Right atrium auricular region (tissue), 2 donors: ENCODE results near the gene KLF2. TPM values are rescaled to one million over a fixed set of nuclear protein-coding genes. Genes with fewer than 3 reads are reported as not detected.

ENCODE experiments used
- total RNA-seq, 2 donors: library from RNA; depleted of rRNA; stranded (reverse); fragments of >200 nt; gene quantifications; one replicate each; pipeline ENCODE4 v1.1.0, GENCODE V29; 2016

Gene KLF2
- total RNA-seq, 2 donors from 2014 or later = 40.9 to 82.3 TPM

Other genes starting within 250 kb of the KLF2 start
- gene TPM4, start 248.3 kb upstream of the KLF2 start, total RNA-seq = 100 to 1,000 TPM; 163 to 194 TPM
- gene RAB8A, start 212.9 kb upstream of the KLF2 start, total RNA-seq = 10 to 100 TPM; 14.2 to 29.9 TPM
- 1 to 10 TPM in 1 of 2 donors, not detected in 1; 1.1 TPM for gene HSH2D, start 181.1 kb upstream of the KLF2 start, total RNA-seq
- not detected for gene CIB3, start 151.3 kb upstream of the KLF2 start, total RNA-seq
- gene FAM32A, start 139.4 kb upstream of the KLF2 start, total RNA-seq = 10 to 100 TPM; 56.8 to 61.7 TPM
- gene AP1M1, start 126.9 kb upstream of the KLF2 start, total RNA-seq = 10 to 100 TPM; 54.8 to 70.2 TPM
- 10 to 100 TPM; 24.0 to 27.4 TPM for gene EPS15L1, start 147.1 kb downstream of the KLF2 start, total RNA-seq
- gene CALR3, start 171.3 kb downstream of the KLF2 start, total RNA-seq = not detected
- 1 to 10 TPM; 2.3 to 6.0 TPM for gene C19orf44, start 171.6 kb downstream of the KLF2 start, total RNA-seq
- gene CHERP, start 217.6 kb downstream of the KLF2 start, total RNA-seq = 1 to 10 TPM; 4.3 to 8.0 TPM
- 10 to 100 TPM; 27.5 to 34.9 TPM for gene SLC35E1, start 247.6 kb downstream of the KLF2 start, total RNA-seq